ENCODE data around the gene CRTC3. TPM values are rescaled to one million over a fixed set of nuclear protein-coding genes. Genes with fewer than 3 reads are reported as not detected.
"Not testable (repeated sequence)": the region's sequence is repeated elsewhere in the genome, so short reads cannot be mapped to it uniquely, and the experiment has no call there.

Gene CRTC3
- total RNA-seq: 8.1 and 8.6 TPM in 2 replicates

GRCh38 chr15:90529371-90530249, at the start of gene CRTC3:
TSS of gene CRTC3 (plus strand) at chr15:90529923. CDS start at chr15:90530072, 149 bp downstream.
- no peak for DNase-seq (ENCODE audit: low read depth, low spot score)

- no peak for DNase-seq (ENCODE audit: low read depth, low spot score)
These were observed 48.7 kb upstream of the CRTC3 start for GRCh38 chr15:90481023-90481422.

GRCh38 chr15:90482124-90483011, 47.4 kb upstream of the CRTC3 start:
- DNase-seq (ENCODE audit: low read depth, low spot score): peak; percentile 20

- no peak for DNase-seq (ENCODE audit: low read depth, low spot score)
These were observed 46.8 kb upstream of the CRTC3 start for GRCh38 chr15:90483012-90483307.

- no peak for DNase-seq (ENCODE audit: low read depth, low spot score)
These were observed 46.1 kb upstream of the CRTC3 start for GRCh38 chr15:90483637-90484036.

GRCh38 chr15:90487186-90487585, 42.5 kb upstream of the CRTC3 start:
- DNase-seq (ENCODE audit: low read depth, low spot score): no peak

- no peak for DNase-seq (ENCODE audit: low read depth, low spot score)
These were observed 40.2 kb upstream of the CRTC3 start for GRCh38 chr15:90489514-90489913.

- no peak for DNase-seq (ENCODE audit: low read depth, low spot score)
These were observed 39.8 kb upstream of the CRTC3 start for GRCh38 chr15:90489944-90490343.

- DNase-seq (ENCODE audit: low read depth, low spot score): no peak
These were observed 36.1 kb upstream of the CRTC3 start for GRCh38 chr15:90493647-90494046.

GRCh38 chr15:90495067-90495466, 34.7 kb upstream of the CRTC3 start:
- DNase-seq (ENCODE audit: low read depth, low spot score): no peak

- DNase-seq (ENCODE audit: low read depth, low spot score): no peak
These were observed 32.9 kb upstream of the CRTC3 start for GRCh38 chr15:90496791-90497190.

GRCh38 chr15:90497376-90497775, 32.3 kb upstream of the CRTC3 start:
- DNase-seq (ENCODE audit: low read depth, low spot score): no peak

- no peak for DNase-seq (ENCODE audit: low read depth, low spot score)
These were observed 31.8 kb upstream of the CRTC3 start for GRCh38 chr15:90497912-90498311.

- no peak for DNase-seq (ENCODE audit: low read depth, low spot score)
These were observed 29.6 kb upstream of the CRTC3 start for GRCh38 chr15:90500171-90500570.

- no peak for DNase-seq (ENCODE audit: low read depth, low spot score)
These were observed 27.8 kb upstream of the CRTC3 start for GRCh38 chr15:90501898-90502297.

- DNase-seq (ENCODE audit: low read depth, low spot score): not testable (repeated sequence)
These were observed 18.9 kb upstream of the CRTC3 start for GRCh38 chr15:90510781-90511180.

GRCh38 chr15:90511211-90511618, 18.5 kb upstream of the CRTC3 start:
- not testable (repeated sequence) for DNase-seq (ENCODE audit: low read depth, low spot score)

- no peak for DNase-seq (ENCODE audit: low read depth, low spot score)
These were observed 17.4 kb upstream of the CRTC3 start for GRCh38 chr15:90512276-90512675.

- DNase-seq (ENCODE audit: low read depth, low spot score): no peak
These were observed 16.7 kb upstream of the CRTC3 start for GRCh38 chr15:90512981-90513380.

- DNase-seq (ENCODE audit: low read depth, low spot score): no peak
These were observed 16.3 kb upstream of the CRTC3 start for GRCh38 chr15:90513448-90513847.

- DNase-seq (ENCODE audit: low read depth, low spot score): not testable (repeated sequence)
These were observed 15.8 kb upstream of the CRTC3 start for GRCh38 chr15:90513893-90514292.

GRCh38 chr15:90519688-90520087, 10.0 kb upstream of the CRTC3 start:
- no peak for DNase-seq (ENCODE audit: low read depth, low spot score)

All from pulmonary artery endothelial cell (primary cell).